RWPE1 (cell line): ENCODE measurements around the gene PTPRN2.
"Not testable (repeated sequence)": the region's sequence is repeated elsewhere in the genome, so short reads cannot be mapped to it uniquely, and the experiment has no call there.

Experiments
- CTCF ChIA-PET: fragments of 350-600 bp; sonication (Branson Sonifier 250); formaldehyde crosslinking; extraction: SDS; loops from one replicate; lab custom pipeline; 2021; lab: Yijun Ruan, JAX
- POLR2A ChIA-PET: fragments of 400-600 bp; formaldehyde crosslinking; extraction: SDS; loops from one replicate; lab custom pipeline; 2020; ENCODE audit warnings: antibody characterized with exemption; ENCODE audit not compliant: low non-redundant PET; lab: Yijun Ruan, JAX
- DNase-seq: peaks from one replicate; pipeline ENCODE4 v3.0.0; 2012; ENCODE audit warnings: low spot score
- H3K27ac ChIP-seq: fragments of 450-650 bp; 2 replicates; pipeline ENCODE4 v1.5.1; 2017
- CTCF ChIP-seq: fragments of 450-650 bp; conservative IDR thresholded peaks from 2 replicates; pipeline ENCODE4 v1.5.1; 2017; ENCODE audit warnings: low read depth, mild to moderate bottlenecking

The PTPRN2 gene

GRCh38 chr7:158409816-158410330, 177.8 kb downstream of the PTPRN2 start:
- POLR2A ChIA-PET: no interaction called here
- no peak for TF ChIP-seq CTCF
- no peak overlapping the region for H3K27ac ChIP-seq
- no peak for DNase-seq
- CTCF ChIA-PET: no interaction called here

- ChIA-PET CTCF (interaction anchor here (0.7 kb wide), 1 partner anchor 389 kb away, joined by 3 read pairs; no protein-coding TSS in a partner anchor), POLR2A (no interaction called here)
- no peak for DNase-seq
- no peak overlapping the region for H3K27ac ChIP-seq
- TF ChIP-seq CTCF: no peak
These were observed 178.5 kb downstream of the PTPRN2 start for GRCh38 chr7:158409120-158409519.

GRCh38 chr7:158408318-158408920, 179.2 kb downstream of the PTPRN2 start:
- no peak for TF ChIP-seq CTCF
- ChIA-PET CTCF (interaction anchor here (0.7 kb wide), 1 partner anchor 388 kb away, joined by 3 read pairs; no protein-coding TSS in a partner anchor), POLR2A (no interaction called here)
- no peak overlapping the region for H3K27ac ChIP-seq
- DNase-seq: no peak

- POLR2A ChIA-PET: no interaction called here
- DNase-seq: peak; percentile 16
- CTCF ChIA-PET: interaction anchor here (0.7 kb wide), 2 partner anchors 21 to 325 kb away, joined by 3 read pairs; no protein-coding TSS in a partner anchor
- TF ChIP-seq CTCF: peak; percentile 32; the same call in 1 of the 2 replicates
- no peak overlapping the region for H3K27ac ChIP-seq
These were observed 179.9 kb downstream of the PTPRN2 start for GRCh38 chr7:158407581-158408317.

- ChIA-PET POLR2A (no interaction called here), CTCF (no interaction called here)
- no peak overlapping the region for H3K27ac ChIP-seq
- TF ChIP-seq CTCF: no peak
- DNase-seq: no peak
These were observed 180.8 kb downstream of the PTPRN2 start for GRCh38 chr7:158406801-158407200.

- DNase-seq: no peak
- POLR2A ChIA-PET: no interaction called here
- TF ChIP-seq CTCF: no peak
- H3K27ac ChIP-seq: no peak overlapping the region
- CTCF ChIA-PET: no interaction called here
These were observed 181.3 kb downstream of the PTPRN2 start for GRCh38 chr7:158406364-158406763.

- DNase-seq, POLR2A ChIA-PET, CTCF ChIA-PET, H3K27ac ChIP-seq: not testable (repeated sequence)
These were observed 181.9 kb downstream of the PTPRN2 start for GRCh38 chr7:158405771-158406170.
